HG02840 (cell line): ENCODE measurements around the gene TSHZ2.

Experiments
- ATAC-seq: cut with Tn5 transposase; IDR thresholded peaks from one replicate; pipeline ENCODE4 v1.9.1; 2021; ENCODE audit warnings: mild to moderate bottlenecking, moderate library complexity, moderate number of reproducible peaks; ENCODE audit not compliant: unreplicated experiment, low FRiP score

Gene TSHZ2

GRCh38 chr20:53180928-53181362 is 208.8 kb downstream of the TSHZ2 start:
- ATAC-seq, result no peak

GRCh38 chr20:53181866-53182376 is 209.8 kb downstream of the TSHZ2 start:
- ATAC-seq, result no peak

- ATAC-seq, result no peak
Measured at GRCh38 chr20:53183181-53183580, 211.0 kb downstream of the TSHZ2 start.

GRCh38 chr20:53186635-53187034 is 214.5 kb downstream of the TSHZ2 start:
- no peak for ATAC-seq

- ATAC-seq, result no peak
Measured at GRCh38 chr20:53187392-53188068, 215.4 kb downstream of the TSHZ2 start.

GRCh38 chr20:53190225-53190624 is 218.1 kb downstream of the TSHZ2 start:
- no peak for ATAC-seq

GRCh38 chr20:53191957-53192356 is 219.8 kb downstream of the TSHZ2 start:
- no peak for ATAC-seq

- no peak for ATAC-seq
Measured at GRCh38 chr20:53194306-53195290, 222.4 kb downstream of the TSHZ2 start.

- ATAC-seq, result no peak
Measured at GRCh38 chr20:53195876-53196610, 223.9 kb downstream of the TSHZ2 start.

- no peak for ATAC-seq
Measured at GRCh38 chr20:53201588-53201987, 229.4 kb downstream of the TSHZ2 start.

GRCh38 chr20:53202777-53203176 is 230.6 kb downstream of the TSHZ2 start:
- ATAC-seq, result no peak

GRCh38 chr20:53205046-53205445 is 232.9 kb downstream of the TSHZ2 start:
- ATAC-seq, result no peak

- ATAC-seq, result no peak
Measured at GRCh38 chr20:53208110-53208832, 236.1 kb downstream of the TSHZ2 start.

- no peak for ATAC-seq
Measured at GRCh38 chr20:53210041-53210440, 237.9 kb downstream of the TSHZ2 start.

- no peak for ATAC-seq
Measured at GRCh38 chr20:53210931-53211330, 238.8 kb downstream of the TSHZ2 start.

GRCh38 chr20:53212018-53212417 is 239.9 kb downstream of the TSHZ2 start:
- ATAC-seq, result no peak

GRCh38 chr20:53214392-53214791 is 242.2 kb downstream of the TSHZ2 start:
- ATAC-seq, result no peak

- ATAC-seq, result no peak
Measured at GRCh38 chr20:53215166-53215565, 243.0 kb downstream of the TSHZ2 start.

GRCh38 chr20:53216478-53216855 is 244.3 kb downstream of the TSHZ2 start:
- no peak for ATAC-seq
